Measurements from ENCODE around the gene ZNF804B.

The ZNF804B gene

GRCh38 chr7:88795553-88795952, 36.1 kb downstream of the ZNF804B start, which contains the start of gene TEX47:
TSS of gene TEX47 (minus strand) at chr7:88795737. CDS start at chr7:88794942, 795 bp downstream.
- no peak for TF ChIP-seq CTCF (conservative IDR thresholded peaks at IDR 0.05; ENCODE audit: low read length)
- no peak for TF ChIP-seq EZH2phosphoT487 (IDR thresholded peaks at IDR 0.05; ENCODE audit: borderline replicate concordance)
- H3K9me2 ChIP-seq (replicated peaks; ENCODE audit: low read depth, low read length): no peaks in the 10 kb centered on the region
- H3K36me3 ChIP-seq (ENCODE audit: insufficient read depth, low read length): no peaks in the 10 kb centered on the region
- no peaks in the 10 kb centered on the region for H3K27me3 ChIP-seq (ENCODE audit: insufficient read depth, low read length, poor library complexity, severe bottlenecking)
- H3K79me2 ChIP-seq (ENCODE audit: insufficient read depth, low read length): no peaks in the 10 kb centered on the region
- no peak within 1 kb of the TSS for H3K4me2 ChIP-seq (ENCODE audit: low read depth, low read length, poor library complexity, severe bottlenecking)
- no peak within 1 kb of the TSS for H3K9ac ChIP-seq (ENCODE audit: low read depth, low read length, poor library complexity, severe bottlenecking)
- no peak within 1 kb of the TSS for H3K4me3 ChIP-seq (ENCODE audit: low read length, poor library complexity, severe bottlenecking)
- no peaks in the 10 kb centered on the region for H3K9me3 ChIP-seq (ENCODE audit: insufficient read depth, low read depth, low read length)
- H3K4me1 ChIP-seq (ENCODE audit: insufficient read depth, low read length, poor library complexity, severe bottlenecking): no peaks in the 10 kb centered on the region
- H2AFZ ChIP-seq (ENCODE audit: low read length): no peak within 1 kb of the TSS
- no peaks in the 10 kb centered on the region for H4K20me1 ChIP-seq (ENCODE audit: insufficient read depth, low read length, poor library complexity, severe bottlenecking)
- no peaks in the 10 kb centered on the region for H3F3A ChIP-seq (ENCODE audit: low read depth)

GRCh38 chr7:88801046-88801445, 41.5 kb downstream of the ZNF804B start:
- H3K9me3 ChIP-seq (ENCODE audit: insufficient read depth, low read depth, low read length): no peaks in the 10 kb centered on the region
- no peak overlapping the region for H3K4me3 ChIP-seq (ENCODE audit: low read length, poor library complexity, severe bottlenecking)
- H3K4me2 ChIP-seq (ENCODE audit: low read depth, low read length, poor library complexity, severe bottlenecking): no peak overlapping the region
- no peaks in the 10 kb centered on the region for H3K9me2 ChIP-seq (replicated peaks; ENCODE audit: low read depth, low read length)
- no peaks in the 10 kb centered on the region for H4K20me1 ChIP-seq (ENCODE audit: insufficient read depth, low read length, poor library complexity, severe bottlenecking)
- H3K36me3 ChIP-seq (ENCODE audit: insufficient read depth, low read length): no peaks in the 10 kb centered on the region
- H3F3A ChIP-seq (ENCODE audit: low read depth): no peaks in the 10 kb centered on the region
- H3K27me3 ChIP-seq (ENCODE audit: insufficient read depth, low read length, poor library complexity, severe bottlenecking): no peaks in the 10 kb centered on the region
- H3K4me1 ChIP-seq (ENCODE audit: insufficient read depth, low read length, poor library complexity, severe bottlenecking): no peaks in the 10 kb centered on the region
- no peaks in the 10 kb centered on the region for H3K79me2 ChIP-seq (ENCODE audit: insufficient read depth, low read length)
- no peak overlapping the region for H2AFZ ChIP-seq (ENCODE audit: low read length)
- no peak overlapping the region for H3K9ac ChIP-seq (ENCODE audit: low read depth, low read length, poor library complexity, severe bottlenecking)
- TF ChIP-seq CTCF (conservative IDR thresholded peaks at IDR 0.05; ENCODE audit: low read length): no peak
- no peak for TF ChIP-seq EZH2phosphoT487 (IDR thresholded peaks at IDR 0.05; ENCODE audit: borderline replicate concordance)

- TF ChIP-seq CTCF (conservative IDR thresholded peaks at IDR 0.05; ENCODE audit: low read length) (no peak), EZH2phosphoT487 (IDR thresholded peaks at IDR 0.05; ENCODE audit: borderline replicate concordance) (no peak)
- Histone ChIP-seq H3K9me3 (ENCODE audit: insufficient read depth, low read depth, low read length) (no peaks in the 10 kb centered on the region), H3K36me3 (ENCODE audit: insufficient read depth, low read length) (no peaks in the 10 kb centered on the region), H3K9me2 (replicated peaks; ENCODE audit: low read depth, low read length) (no peaks in the 10 kb centered on the region), H3K27me3 (ENCODE audit: insufficient read depth, low read length, poor library complexity, severe bottlenecking) (no peaks in the 10 kb centered on the region), H2AFZ (ENCODE audit: low read length) (no peak overlapping the region), H3K9ac (ENCODE audit: low read depth, low read length, poor library complexity, severe bottlenecking) (no peak overlapping the region), H3K4me3 (ENCODE audit: low read length, poor library complexity, severe bottlenecking) (no peak overlapping the region), H3K4me1 (ENCODE audit: insufficient read depth, low read length, poor library complexity, severe bottlenecking) (no peaks in the 10 kb centered on the region), H3K79me2 (ENCODE audit: insufficient read depth, low read length) (no peaks in the 10 kb centered on the region), H4K20me1 (ENCODE audit: insufficient read depth, low read length, poor library complexity, severe bottlenecking) (no peaks in the 10 kb centered on the region), H3K4me2 (ENCODE audit: low read depth, low read length, poor library complexity, severe bottlenecking) (no peak overlapping the region), H3F3A (ENCODE audit: low read depth) (no peaks in the 10 kb centered on the region)
Measured at GRCh38 chr7:88806280-88807037, 47.0 kb downstream of the ZNF804B start.

All from Loucy (cell line).